Sigmoid colon (tissue), 3 donors: Measurements from ENCODE around the gene PARP8.

ENCODE experiments used
- POLR2A ChIP-seq, 2 donors: fragments of 450-650 bp; IDR thresholded peaks; one replicate each; pipeline ENCODE4 v1.6.1; 2016; ENCODE audit warnings: antibody characterized with exemption in 2 of 2, mild to moderate bottlenecking in 2 of 2, moderate library complexity in 2 of 2
- TF ChIP-seq, protein P1 (sequence below), 4 experiments: fragments of 450-650 bp in 3 of 4; fragments of 200-600 bp in 1 of 4; IDR thresholded peaks; one replicate each; pipeline ENCODE4 v1.5.1; 2016 to 2019; ENCODE audit warnings: antibody characterized with exemption in 4 of 4, mild to moderate bottlenecking in 3 of 4, moderate library complexity in 2 of 4

DNA sequence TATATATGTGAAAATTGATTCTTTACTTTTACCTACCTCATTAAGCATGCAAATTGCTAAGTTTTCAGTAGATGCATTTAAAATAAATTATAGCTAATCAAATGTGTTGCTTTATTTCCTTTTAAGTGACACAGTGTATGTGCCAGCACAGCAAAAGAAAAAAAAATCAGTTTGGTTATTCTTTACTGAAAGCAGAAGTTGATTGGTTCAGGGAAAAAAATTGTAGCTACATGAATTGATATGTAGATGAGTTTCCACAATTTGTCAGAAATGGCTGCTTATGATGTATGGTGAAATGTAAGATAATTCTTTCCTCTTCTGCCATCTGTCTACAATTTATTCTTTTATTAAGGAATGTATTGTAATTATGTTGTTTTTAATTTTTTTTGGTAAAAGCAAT, 57.8 kb downstream of the PARP8 start:
- TF ChIP-seq POLR2A (IDR thresholded peaks at IDR 0.05), result no peak
- TF ChIP-seq, protein P1, sequence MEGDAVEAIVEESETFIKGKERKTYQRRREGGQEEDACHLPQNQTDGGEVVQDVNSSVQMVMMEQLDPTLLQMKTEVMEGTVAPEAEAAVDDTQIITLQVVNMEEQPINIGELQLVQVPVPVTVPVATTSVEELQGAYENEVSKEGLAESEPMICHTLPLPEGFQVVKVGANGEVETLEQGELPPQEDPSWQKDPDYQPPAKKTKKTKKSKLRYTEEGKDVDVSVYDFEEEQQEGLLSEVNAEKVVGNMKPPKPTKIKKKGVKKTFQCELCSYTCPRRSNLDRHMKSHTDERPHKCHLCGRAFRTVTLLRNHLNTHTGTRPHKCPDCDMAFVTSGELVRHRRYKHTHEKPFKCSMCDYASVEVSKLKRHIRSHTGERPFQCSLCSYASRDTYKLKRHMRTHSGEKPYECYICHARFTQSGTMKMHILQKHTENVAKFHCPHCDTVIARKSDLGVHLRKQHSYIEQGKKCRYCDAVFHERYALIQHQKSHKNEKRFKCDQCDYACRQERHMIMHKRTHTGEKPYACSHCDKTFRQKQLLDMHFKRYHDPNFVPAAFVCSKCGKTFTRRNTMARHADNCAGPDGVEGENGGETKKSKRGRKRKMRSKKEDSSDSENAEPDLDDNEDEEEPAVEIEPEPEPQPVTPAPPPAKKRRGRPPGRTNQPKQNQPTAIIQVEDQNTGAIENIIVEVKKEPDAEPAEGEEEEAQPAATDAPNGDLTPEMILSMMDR (IDR thresholded peaks at IDR 0.05), result no peak
